ENCODE data around the gene SRA1.

DNA sequence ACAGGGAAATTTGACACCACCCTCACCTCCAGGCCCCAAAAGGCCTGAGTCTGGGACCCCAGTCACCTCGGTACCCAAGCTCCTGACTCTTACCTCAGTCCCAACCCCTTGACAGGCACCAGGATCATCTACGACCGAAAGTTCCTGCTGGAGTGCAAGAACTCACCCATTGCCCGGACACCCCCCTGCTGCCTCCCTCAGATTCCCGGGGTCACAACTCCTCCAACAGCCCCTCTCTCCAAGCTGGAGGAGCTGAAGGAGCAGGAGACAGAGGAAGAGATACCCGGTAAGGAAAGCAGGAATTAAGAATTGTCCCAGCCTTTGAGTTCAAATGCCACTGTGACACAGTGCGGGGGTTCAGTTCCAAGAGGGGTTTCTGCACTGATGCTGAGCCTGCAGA, 8.5 kb downstream of the SRA1 start:
- TF ChIP-seq POLR2A (IDR thresholded peaks at IDR 0.05), result no peak
- TF ChIP-seq, protein P1, sequence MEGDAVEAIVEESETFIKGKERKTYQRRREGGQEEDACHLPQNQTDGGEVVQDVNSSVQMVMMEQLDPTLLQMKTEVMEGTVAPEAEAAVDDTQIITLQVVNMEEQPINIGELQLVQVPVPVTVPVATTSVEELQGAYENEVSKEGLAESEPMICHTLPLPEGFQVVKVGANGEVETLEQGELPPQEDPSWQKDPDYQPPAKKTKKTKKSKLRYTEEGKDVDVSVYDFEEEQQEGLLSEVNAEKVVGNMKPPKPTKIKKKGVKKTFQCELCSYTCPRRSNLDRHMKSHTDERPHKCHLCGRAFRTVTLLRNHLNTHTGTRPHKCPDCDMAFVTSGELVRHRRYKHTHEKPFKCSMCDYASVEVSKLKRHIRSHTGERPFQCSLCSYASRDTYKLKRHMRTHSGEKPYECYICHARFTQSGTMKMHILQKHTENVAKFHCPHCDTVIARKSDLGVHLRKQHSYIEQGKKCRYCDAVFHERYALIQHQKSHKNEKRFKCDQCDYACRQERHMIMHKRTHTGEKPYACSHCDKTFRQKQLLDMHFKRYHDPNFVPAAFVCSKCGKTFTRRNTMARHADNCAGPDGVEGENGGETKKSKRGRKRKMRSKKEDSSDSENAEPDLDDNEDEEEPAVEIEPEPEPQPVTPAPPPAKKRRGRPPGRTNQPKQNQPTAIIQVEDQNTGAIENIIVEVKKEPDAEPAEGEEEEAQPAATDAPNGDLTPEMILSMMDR (IDR thresholded peaks at IDR 0.05), result no peak
